ENCODE data around the gene CLDN16.

DNA sequence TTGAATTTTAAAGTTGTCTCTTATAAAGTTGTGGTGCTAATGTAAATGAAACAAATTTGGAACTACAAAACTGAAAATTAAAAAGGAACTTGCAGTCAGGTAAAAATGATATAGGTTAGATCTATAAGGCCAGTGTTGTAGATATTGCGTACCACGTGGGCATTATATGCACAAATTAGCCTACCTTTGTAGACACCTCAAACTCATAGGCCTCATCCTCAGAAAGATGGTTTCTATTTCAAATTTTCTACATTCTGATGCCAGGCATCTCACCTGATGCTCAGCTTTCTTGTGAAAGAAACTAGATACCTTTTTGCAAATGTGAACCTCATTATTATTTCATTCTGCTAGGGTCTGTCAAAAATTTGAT, 36.1 kb downstream of the CLDN16 start:
- TF ChIP-seq, protein P1, sequence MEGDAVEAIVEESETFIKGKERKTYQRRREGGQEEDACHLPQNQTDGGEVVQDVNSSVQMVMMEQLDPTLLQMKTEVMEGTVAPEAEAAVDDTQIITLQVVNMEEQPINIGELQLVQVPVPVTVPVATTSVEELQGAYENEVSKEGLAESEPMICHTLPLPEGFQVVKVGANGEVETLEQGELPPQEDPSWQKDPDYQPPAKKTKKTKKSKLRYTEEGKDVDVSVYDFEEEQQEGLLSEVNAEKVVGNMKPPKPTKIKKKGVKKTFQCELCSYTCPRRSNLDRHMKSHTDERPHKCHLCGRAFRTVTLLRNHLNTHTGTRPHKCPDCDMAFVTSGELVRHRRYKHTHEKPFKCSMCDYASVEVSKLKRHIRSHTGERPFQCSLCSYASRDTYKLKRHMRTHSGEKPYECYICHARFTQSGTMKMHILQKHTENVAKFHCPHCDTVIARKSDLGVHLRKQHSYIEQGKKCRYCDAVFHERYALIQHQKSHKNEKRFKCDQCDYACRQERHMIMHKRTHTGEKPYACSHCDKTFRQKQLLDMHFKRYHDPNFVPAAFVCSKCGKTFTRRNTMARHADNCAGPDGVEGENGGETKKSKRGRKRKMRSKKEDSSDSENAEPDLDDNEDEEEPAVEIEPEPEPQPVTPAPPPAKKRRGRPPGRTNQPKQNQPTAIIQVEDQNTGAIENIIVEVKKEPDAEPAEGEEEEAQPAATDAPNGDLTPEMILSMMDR (IDR thresholded peaks at IDR 0.05), result no peak
- TF ChIP-seq POLR2A (IDR thresholded peaks at IDR 0.05), result no peak
